22Rv1 (cell line): ENCODE data around the gene XYLT2.

ENCODE experiments used
- CTCF ChIP-seq: fragments of 450-650 bp; IDR thresholded peaks from 2 replicates; pipeline ENCODE4 v1.5.1; 2017; ENCODE audit warnings: mild to moderate bottlenecking
- ZFX ChIP-seq: fragments of 450-650 bp; IDR thresholded peaks from 2 replicates; pipeline ENCODE4 v1.6.1; 2017; ENCODE audit warnings: antibody characterized with exemption, borderline replicate concordance

- TF ChIP-seq CTCF (no peak), ZFX (no peak)
These were observed 8.0 kb upstream of the XYLT2 start for GRCh38 chr17:50337956-50338355.
